Measurements from ENCODE around the gene BROX. TPM values are rescaled to one million over a fixed set of nuclear protein-coding genes. Genes with fewer than 3 reads are reported as not detected.

BROX gene
- total RNA-seq, 1 donor from 2014 or later: 35.4 TPM

- Mint-ChIP-seq H3K9me3 (peaks cover 16% of the 10 kb centered on the region), H3K27ac (no peak overlapping the region), H3K4me3 (no peak overlapping the region), H3K27me3 (peaks cover 14% of the 10 kb centered on the region), H3K36me3 (ENCODE audit: low read depth) (no peaks in the 10 kb centered on the region), H3K4me1 (peaks cover 8% of the 10 kb centered on the region)
- no peak for DNase-seq
- intact Hi-C loops (cut with micrococcal nuclease): no loop called here
Observed at GRCh38 chr1:222772996-222773379, 60.6 kb downstream of the BROX start.

- intact Hi-C loops (cut with micrococcal nuclease): no loop called here
- H3K27ac Mint-ChIP-seq: no peak overlapping the region
- H3K4me1 Mint-ChIP-seq: peaks cover 8% of the 10 kb centered on the region
- H3K36me3 Mint-ChIP-seq (ENCODE audit: low read depth): no peaks in the 10 kb centered on the region
- no peak overlapping the region for H3K4me3 Mint-ChIP-seq
- H3K9me3 Mint-ChIP-seq: peaks cover 4% of the 10 kb centered on the region
- no peak for DNase-seq
- H3K27me3 Mint-ChIP-seq: peaks cover 22% of the 10 kb centered on the region
Observed at GRCh38 chr1:222777463-222777862, 65.1 kb downstream of the BROX start.

- Mint-ChIP-seq H3K27me3 (peaks cover 24% of the 10 kb centered on the region), H3K36me3 (ENCODE audit: low read depth) (no peaks in the 10 kb centered on the region), H3K9me3 (peaks cover 4% of the 10 kb centered on the region), H3K27ac (no peak overlapping the region), H3K4me1 (peaks cover 3% of the 10 kb centered on the region), H3K4me3 (no peak overlapping the region)
- no peak for DNase-seq
- intact Hi-C loops (cut with micrococcal nuclease): no loop called here
Observed at GRCh38 chr1:222777977-222778376, 65.6 kb downstream of the BROX start.

- peaks cover 35% of the 10 kb centered on the region for H3K27me3 Mint-ChIP-seq
- intact Hi-C loops (cut with micrococcal nuclease): no loop called here
- H3K9me3 Mint-ChIP-seq: peaks cover 4% of the 10 kb centered on the region
- DNase-seq: no peak
- H3K4me3 Mint-ChIP-seq: no peak overlapping the region
- H3K4me1 Mint-ChIP-seq: no peaks in the 10 kb centered on the region
- no peak overlapping the region for H3K27ac Mint-ChIP-seq
- no peaks in the 10 kb centered on the region for H3K36me3 Mint-ChIP-seq (ENCODE audit: low read depth)
Observed at GRCh38 chr1:222781251-222781650, 68.9 kb downstream of the BROX start.

- Mint-ChIP-seq H3K27ac (no peak overlapping the region), H3K4me1 (no peaks in the 10 kb centered on the region), H3K9me3 (peaks cover 4% of the 10 kb centered on the region), H3K27me3 (peaks cover 39% of the 10 kb centered on the region), H3K36me3 (ENCODE audit: low read depth) (no peaks in the 10 kb centered on the region), H3K4me3 (no peak overlapping the region)
- intact Hi-C loops (cut with micrococcal nuclease): no loop called here
- DNase-seq: no peak
Observed at GRCh38 chr1:222783051-222783450, 70.7 kb downstream of the BROX start.

- H3K27ac Mint-ChIP-seq: no peak overlapping the region
- no peak overlapping the region for H3K4me3 Mint-ChIP-seq
- intact Hi-C loops (cut with micrococcal nuclease): no loop called here
- H3K36me3 Mint-ChIP-seq (ENCODE audit: low read depth): no peaks in the 10 kb centered on the region
- no peak for DNase-seq
- peaks cover 4% of the 10 kb centered on the region for H3K9me3 Mint-ChIP-seq
- H3K4me1 Mint-ChIP-seq: no peaks in the 10 kb centered on the region
- peaks cover 39% of the 10 kb centered on the region for H3K27me3 Mint-ChIP-seq
Observed at GRCh38 chr1:222784371-222784770, 72.0 kb downstream of the BROX start.

Other genes with a start within 250 kb of the BROX start
- gene HHIPL2, start 164.5 kb upstream of the BROX start, total RNA-seq: 0.19 and 0.82 TPM in 2 replicates
- gene TAF1A, start 122.6 kb upstream of the BROX start, total RNA-seq: 23.1 and 24.4 TPM in 2 replicates
- 42.2 and 44.2 TPM in 2 replicates for gene MIA3, start 94.5 kb upstream of the BROX start, total RNA-seq
- gene AIDA, start 73 bp upstream of the BROX start, total RNA-seq: 38.1 and 40.5 TPM in 2 replicates
- 0.47 TPM in 1 of 2 replicates, not detected in the other for gene FAM177B, start 24.6 kb downstream of the BROX start, total RNA-seq
- 1.3 and 2.0 TPM in 2 replicates for gene DISP1, start 102.5 kb downstream of the BROX start, total RNA-seq